ENCODE measurements around the gene MYO7B.

- peak; percentile 96 for TF ChIP-seq CTCF (conservative IDR thresholded peaks at IDR 0.05; ENCODE audit: low read length)
- no peak for TF ChIP-seq EZH2phosphoT487 (IDR thresholded peaks at IDR 0.05; ENCODE audit: borderline replicate concordance, low read depth, low read length)
Measured at GRCh38 chr2:127591221-127591923, 55.9 kb downstream of the MYO7B start.
